OCI-LY7 (cell line): ENCODE results near the gene SP6. TPM values are rescaled to one million over a fixed set of nuclear protein-coding genes. Genes with fewer than 3 reads are reported as not detected.
A peak's percentile ranks its signal among the peaks of the same experiment; 100 is the strongest.

Source experiments
- BruUV-seq: library from RNA; stranded (reverse); fragments of 400-500 nt; replicated peaks from 2 replicates; lab custom pipeline; 2021; lab: Mats Ljungman, UMichigan
- CTCF ChIA-PET: fragments of 300-600 bp; sonication (Branson Sonifier 250); formaldehyde crosslinking; loops from one replicate; lab custom pipeline; 2022; ENCODE audit warnings: antibody characterized with exemption; ENCODE audit not compliant: unreplicated experiment; lab: Charles Lee
- POLR2A ChIA-PET: fragments of 300-600 bp; sonication (Branson Sonifier 250); formaldehyde crosslinking; loops from one replicate; lab custom pipeline; 2022; ENCODE audit warnings: antibody characterized with exemption; lab: Charles Lee
- DNase-seq: peaks from one replicate; pipeline ENCODE4 v3.0.0-alpha.2; 2015; ENCODE audit warnings: low spot score
- H2AFZ ChIP-seq: fragments of 200-600 bp; sonication (generic), shearing (Covaris generic); 2 replicates; pipeline ENCODE4 v1.6.1; 2014; ENCODE audit warnings: mild to moderate bottlenecking, antibody characterized with exemption, low read length, moderate library complexity
- H3K27ac ChIP-seq: fragments of 200-600 bp; sonication (generic); 2 replicates; pipeline ENCODE4 v1.5.1; 2014; ENCODE audit warnings: mixed run types, low read depth, mild to moderate bottlenecking, moderate library complexity, low read length, inconsistent platforms; ENCODE audit not compliant: poor library complexity, severe bottlenecking
- H3K36me3 ChIP-seq: fragments of 200-600 bp; sonication (generic); 2 replicates; pipeline ENCODE4 v1.6.1; 2014; ENCODE audit warnings: mild to moderate bottlenecking, antibody characterized with exemption, low read length, moderate library complexity, mixed read lengths; ENCODE audit not compliant: insufficient read depth
- H3K4me1 ChIP-seq: fragments of 200-600 bp; sonication (generic); 2 replicates; pipeline ENCODE4 v1.5.1; 2014; ENCODE audit warnings: mild to moderate bottlenecking, low read length; ENCODE audit not compliant: insufficient read depth, poor library complexity, severe bottlenecking
- H3K4me2 ChIP-seq: fragments of 200-600 bp; sonication (generic); 2 replicates; pipeline ENCODE4 v1.6.1; 2014; ENCODE audit warnings: mild to moderate bottlenecking, low read length
- H3K4me3 ChIP-seq: fragments of 200-600 bp; sonication (generic); 2 replicates; pipeline ENCODE4 v1.5.1; 2014; ENCODE audit warnings: mild to moderate bottlenecking, low read depth, low read length; ENCODE audit not compliant: poor library complexity, severe bottlenecking
- H3K79me2 ChIP-seq: fragments of 200-600 bp; sonication (generic); 2 replicates; pipeline ENCODE4 v1.6.1; 2016; ENCODE audit warnings: low read depth, mild to moderate bottlenecking, low read length, moderate library complexity, mixed read lengths; ENCODE audit not compliant: insufficient read depth
- H3K9me2 ChIP-seq: fragments of 200-600 bp; sonication (generic); 2 replicates; pipeline ENCODE4 v1.6.1; 2016; ENCODE audit warnings: mild to moderate bottlenecking, low read length, mixed read lengths; ENCODE audit not compliant: insufficient read depth
- H3K9me3 ChIP-seq: fragments of 200-600 bp; sonication (generic); 2 replicates; pipeline ENCODE4 v1.6.1; 2014; ENCODE audit warnings: mild to moderate bottlenecking, mixed run types, low read length, mixed read lengths
- H4K20me1 ChIP-seq: fragments of 200-600 bp; sonication (generic); 2 replicates; pipeline ENCODE4 v1.6.1; 2014; ENCODE audit warnings: mild to moderate bottlenecking, antibody characterized with exemption, low read length, moderate library complexity, mixed read lengths; ENCODE audit not compliant: insufficient read depth
- CTCF ChIP-seq: fragments of 200-600 bp; sonication (generic); conservative IDR thresholded peaks from 2 replicates; pipeline ENCODE4 v1.5.1; 2014; ENCODE audit warnings: mild to moderate bottlenecking, antibody characterized with exemption, low read length, moderate library complexity, mixed read lengths
- EZH2phosphoT487 ChIP-seq: fragments of 200-600 bp; sonication (generic); IDR thresholded peaks from 2 replicates; pipeline ENCODE4 v1.6.1; 2018; ENCODE audit warnings: low read depth, borderline replicate concordance, mild to moderate bottlenecking, mixed run types, antibody characterized with exemption, low read length, moderate library complexity, mixed read lengths
- intact Hi-C: fragments of 100-400 bp; cut with micrococcal nuclease; formaldehyde crosslinking; loops from one replicate; pipeline ENCODE4 v1.10.0; 2022; ENCODE audit not compliant: unreplicated experiment
- total RNA-seq, 2 experiments: library from RNA; depleted of rRNA in 1 of 2; stranded (reverse); fragments of >200 nt in 1 of 2; shearing (Covaris generic) in 1 of 2; gene quantifications; 2 replicates each; pipeline ENCODE4 v1.2.3, GENCODE V29; 2014 to 2022

SP6 gene
- total RNA-seq, 2 experiments from 2014 or later: 0.08 to 0.22 TPM

GRCh38 chr17:47840742-47841487, 10.0 kb downstream of the SP6 start, which contains the start of gene SCRN2:
Gene SCRN2, minus strand, starts transcription at chr17:47841273. Its CDS starts 430 bp downstream, at chr17:47840843.
- Histone ChIP-seq H4K20me1 (no peaks in the 10 kb centered on the region), H3K4me1 (peaks cover 37% of the 10 kb centered on the region), H3K9me3 (no peaks in the 10 kb centered on the region), H2AFZ (peak within 1 kb of the TSS; percentile 90), H3K27ac (no peak within 1 kb of the TSS), H3K4me2 (peak within 1 kb of the TSS; percentile 90), H3K4me3 (peak within 1 kb of the TSS; percentile 78), H3K79me2 (no peaks in the 10 kb centered on the region), H3K36me3 (no peaks in the 10 kb centered on the region), H3K9me2 (no peaks in the 10 kb centered on the region)
- intact Hi-C loops: loop anchor here (1.0 to 5.0 kb wide), 2 partner anchors 49 to 131 kb away; partner anchors contain the start of gene CDK5RAP3
- TF ChIP-seq EZH2phosphoT487 (no peak), CTCF (peak; percentile 88)
- POLR2A ChIA-PET: interaction anchor here (0.6 to 2.0 kb wide), 5 partner anchors 10 to 54 kb away, joined by 3 to 13 read pairs (median 4); partner anchors contain the start of genes LRRC46, MRPL10, OSBPL7 and SP2
- CTCF ChIA-PET: interaction anchor here (0.6 to 1.4 kb wide), 5 partner anchors 49 to 106 kb away, joined by 3 to 6 read pairs (median 5); no protein-coding TSS in a partner anchor
- TSS peak; percentile 78 for BruUV-seq
- DNase-seq: peak; percentile 88

- no TSS peak for BruUV-seq
- Histone ChIP-seq H3K4me3 (peak overlapping the region; percentile 78), H3K36me3 (no peaks in the 10 kb centered on the region), H4K20me1 (no peaks in the 10 kb centered on the region), H3K27ac (no peak overlapping the region), H3K79me2 (no peaks in the 10 kb centered on the region), H2AFZ (peak overlapping the region; percentile 90), H3K4me1 (peaks cover 36% of the 10 kb centered on the region), H3K4me2 (peak overlapping the region; percentile 90), H3K9me3 (no peaks in the 10 kb centered on the region), H3K9me2 (no peaks in the 10 kb centered on the region)
- POLR2A ChIA-PET: interaction anchor here (0.6 to 2.0 kb wide), 2 partner anchors 9 to 22 kb away, joined by 4 to 9 read pairs; partner anchors contain the start of genes LRRC46 and MRPL10
- intact Hi-C loops: loop anchor here (5.0 kb wide), 1 partner anchor 132 kb away; the partner anchor contains the start of gene CDK5RAP3
- CTCF ChIA-PET: interaction anchor here (0.7 to 1.4 kb wide), 4 partner anchors 50 to 106 kb away, joined by 3 to 6 read pairs (median 4); no protein-coding TSS in a partner anchor
- TF ChIP-seq EZH2phosphoT487 (no peak), CTCF (no peak)
- DNase-seq: no peak
These were observed 10.8 kb downstream of the SP6 start for GRCh38 chr17:47840001-47840741.
